K562 (cell line): ENCODE results near the gene EMILIN1. TPM values are rescaled to one million over a fixed set of nuclear protein-coding genes. Genes with fewer than 3 reads are reported as not detected.
A peak's percentile ranks its signal among the peaks of the same experiment; 100 is the strongest.

ENCODE experiments used
- BDP1 ChIP-seq: IDR thresholded peaks from 3 replicates; pipeline ENCODE4 v1.6.1; 2011; ENCODE audit not compliant: insufficient read length, insufficient read depth
- BRF2 ChIP-seq: IDR thresholded peaks from 3 replicates; pipeline ENCODE4 v1.6.1; 2011; ENCODE audit warnings: borderline replicate concordance, mild to moderate bottlenecking; ENCODE audit not compliant: insufficient read length, insufficient read depth
- FOXP1 ChIP-seq: sonication (generic); formaldehyde crosslinking; IDR thresholded peaks from 2 replicates; pipeline ENCODE4 v1.8.0; 2022; ENCODE audit warnings: mild to moderate bottlenecking, missing genetic modification reagents
- GATA2 ChIP-seq: sonication (generic); formaldehyde crosslinking; IDR thresholded peaks from 2 replicates; pipeline ENCODE4 v1.4.0; 2020; ENCODE audit warnings: mild to moderate bottlenecking, missing genetic modification reagents
- GTF3C2 ChIP-seq: IDR thresholded peaks from 3 replicates; pipeline ENCODE4 v1.6.1; 2011; ENCODE audit warnings: borderline replicate concordance, mild to moderate bottlenecking, moderate library complexity; ENCODE audit not compliant: insufficient read length; ENCODE audit errors: extremely low read depth
- HNRNPL ChIP-seq: fragments of 200-400 bp; formaldehyde crosslinking; IDR thresholded peaks from 2 replicates; pipeline ENCODE4 v1.6.1; 2017; ENCODE audit warnings: low read depth, mild to moderate bottlenecking, low read length
- KLF1 ChIP-seq: fragments of 450-650 bp; IDR thresholded peaks from 2 replicates; pipeline ENCODE4 v1.6.1; 2016; ENCODE audit warnings: missing genetic modification characterization, missing compliant biosample characterization
- MEF2A ChIP-seq: IDR thresholded peaks from 2 replicates; pipeline ENCODE4 v1.6.1; 2011; ENCODE audit warnings: low read depth, mild to moderate bottlenecking, low read length, moderate library complexity; ENCODE audit not compliant: control insufficient read depth
- MTA3 ChIP-seq: fragments of 450-650 bp; formaldehyde crosslinking; IDR thresholded peaks from 2 replicates; pipeline ENCODE4 v1.6.1; 2017; ENCODE audit warnings: mild to moderate bottlenecking, borderline replicate concordance
- MXI1 ChIP-seq: IDR thresholded peaks from 2 replicates; pipeline ENCODE4 v1.6.1; 2011; ENCODE audit warnings: low read depth, mild to moderate bottlenecking, improper control_type of control experiment, low read length
- NFIX ChIP-seq: fragments of 250-450 bp; sonication (Bioruptor Pico); IDR thresholded peaks from 2 replicates; pipeline ENCODE4 v1.4.0; 2020; ENCODE audit warnings: low read depth, mild to moderate bottlenecking, moderate library complexity
- PHB ChIP-seq: fragments of 250-450 bp; sonication (Bioruptor Pico); IDR thresholded peaks from 2 replicates; pipeline ENCODE4 v1.5.0; 2021
- PTBP1 ChIP-seq: fragments of 200-400 bp; formaldehyde crosslinking; IDR thresholded peaks from 2 replicates; pipeline ENCODE4 v1.6.1; 2017; ENCODE audit warnings: low read depth, low read length
- RBM22 ChIP-seq: fragments of 200-400 bp; formaldehyde crosslinking; IDR thresholded peaks from 2 replicates; pipeline ENCODE4 v1.6.1; 2018; ENCODE audit warnings: low read length, low read depth; ENCODE audit not compliant: poor library complexity, severe bottlenecking
- SNIP1 ChIP-seq: fragments of 450-650 bp; IDR thresholded peaks from 2 replicates; pipeline ENCODE4 v1.7.1; 2017; ENCODE audit warnings: low read depth, mild to moderate bottlenecking
- SRSF1 ChIP-seq: fragments of 200-400 bp; formaldehyde crosslinking; IDR thresholded peaks from 2 replicates; pipeline ENCODE4 v1.6.1; 2017; ENCODE audit warnings: mild to moderate bottlenecking, low read depth, low read length, moderate library complexity
- UBTF ChIP-seq, 2 experiments: IDR thresholded peaks; 2 replicates each; pipeline ENCODE4 v1.6.1; 2012; ENCODE audit warnings: improper control_type of control experiment in 2 of 2, low read depth in 2 of 2, low read length in 2 of 2, borderline replicate concordance in 1 of 2
- ZNF274 ChIP-seq: IDR thresholded peaks from 2 replicates; pipeline ENCODE4 v1.6.1; 2011; ENCODE audit warnings: low read depth, mild to moderate bottlenecking, low read length, moderate library complexity, borderline replicate concordance
- ZNF311 ChIP-seq: fragments of 250-450 bp; sonication (Bioruptor Pico); IDR thresholded peaks from 2 replicates; pipeline ENCODE4 v1.4.0; 2020; ENCODE audit warnings: mild to moderate bottlenecking, moderate library complexity
- ZNF583 ChIP-seq: fragments of 250-450 bp; sonication (Bioruptor Pico); IDR thresholded peaks from 2 replicates; pipeline ENCODE4 v1.4.0; 2020
- ZNF79 ChIP-seq: fragments of 250-450 bp; sonication (Bioruptor Pico); IDR thresholded peaks from 2 replicates; pipeline ENCODE4 v1.4.0; 2020; ENCODE audit warnings: low read depth, mild to moderate bottlenecking, moderate library complexity
- polyA plus RNA-seq, 8 experiments: library from polyadenylated mRNA; depleted of rRNA in 4 of 8; stranded (reverse) in 5 of 8; unstranded in 3 of 8; fragments of >200 nt; fragmentation: Nextera tagmentation in 2 of 8; fragmentation: Illumina TruSeq in 1 of 8; extraction: Ambion mirVana in 2 of 8; extraction: Trizol in 1 of 8; gene quantifications; 2 replicates each; pipeline versions ENCODE4 v1.2.1 to v1.2.3, GENCODE V29; 2011 to 2014; ENCODE audit warnings: inconsistent platforms in 1 of 8, missing spikeins in 1 of 8
- total RNA-seq, 7 experiments: library from RNA; depleted of rRNA in 6 of 7; stranded (reverse); fragments of >200 nt in 6 of 7; fragmentation: Illumina TruSeq in 2 of 7; extraction: Trizol in 2 of 7; gene quantifications; 2 replicates each; pipeline versions ENCODE4 v1.2.1 to v1.2.3, GENCODE V29; 2011 to 2021; ENCODE audit warnings: low replicate concordance in 1 of 7

The EMILIN1 gene
- total and polyA plus RNA-seq, 9 of the 15 experiments (the other 6 are each of a cell fraction or from before 2014, with no cell fraction given) = 0.04 to 2.7 (median 0.54) TPM; not detected in 2

GRCh38 chr2:27032495-27033252 is 45.7 kb upstream of the EMILIN1 start, which contains the start of gene TMEM214 (continued):
- TF ChIP-seq MEF2A (no peak), FOXP1 (CRISPR knock-in tag) (0 out of 2 replicates have a peak, but pooled peaks have one; percentile 72), MXI1 (peak; percentile 15; the same call in 1 of the 2 replicates), ZNF583 (CRISPR knock-in tag) (no peak), SNIP1 (no peak), RBM22 (peak; percentile 82), ZNF79 (CRISPR knock-in tag) (no peak), KLF1 (tag) (no peak; the same call in 1 of the 2 replicates), NFIX (CRISPR knock-in tag) (no peak), ZNF274 (no peak), GATA2 (CRISPR knock-in tag) (peak; percentile 7; the same call in 1 of the 2 replicates), PTBP1 (0 out of 2 replicates have a peak, but pooled peaks have one; percentile 49), BDP1 (no peak), BRF2 (no peak), UBTF (IDR thresholded peaks at IDR 0.05; ENCODE audit: borderline replicate concordance in 1 of 2, low read depth in 2 of 2, low read length in 2 of 2) (0 out of 4 replicates have a peak, but pooled peaks of 1 of the 2 experiments have one; percentile 52), SRSF1 (no peak), ZNF311 (no peak), GTF3C2 (peak; percentile 70), PHB (peak; percentile 70; the same call in 1 of the 2 replicates), MTA3 (no peak), HNRNPL (peak; percentile 19; the same call in 1 of the 2 replicates)
